Uterus (tissue), 4 donors: ENCODE results near the gene CEP164. TPM values are rescaled to one million over a fixed set of nuclear protein-coding genes. Genes with fewer than 3 reads are reported as not detected.

Experiments used
- DNase-seq, 2 donors: peaks; one replicate each; pipeline ENCODE4 v3.0.0-alpha.2; 2019 to 2020
- H3K27ac ChIP-seq, 2 donors: fragments of 200-600 bp; sonication (generic); 1 replicate in 1 of 2; 2 replicates in 1 of 2; pipeline ENCODE4 v1.5.1; 2016 to 2018
- H3K27me3 ChIP-seq, 2 donors: fragments of 200-600 bp; sonication (generic); one replicate each; pipeline ENCODE4 v1.5.1; 2018 to 2019; ENCODE audit warnings: control low read depth in 1 of 2
- H3K36me3 ChIP-seq, 2 donors: fragments of 200-600 bp; sonication (generic); one replicate each; pipeline ENCODE4 v1.5.1; 2019; ENCODE audit warnings: control low read depth in 1 of 2
- H3K4me1 ChIP-seq, 2 donors: fragments of 200-600 bp; sonication (generic); one replicate each; pipeline ENCODE4 v1.5.1; 2018 to 2019; ENCODE audit warnings: control low read depth in 1 of 2
- H3K4me3 ChIP-seq, 2 donors: fragments of 200-600 bp; sonication (generic); 1 replicate in 1 of 2; 2 replicates in 1 of 2; pipeline ENCODE4 v1.5.1; 2018 to 2019; ENCODE audit warnings: mild to moderate bottlenecking in 1 of 2
- H3K9me3 ChIP-seq, 2 donors: fragments of 200-600 bp; sonication (generic); one replicate each; pipeline ENCODE4 v1.5.1; 2019; ENCODE audit warnings: control low read depth in 1 of 2
- POLR2A ChIP-seq, 2 donors: fragments of 450-650 bp; IDR thresholded peaks; one replicate each; pipeline ENCODE4 v1.6.1; 2016; ENCODE audit warnings: antibody characterized with exemption in 2 of 2, mild to moderate bottlenecking in 1 of 2, moderate library complexity in 1 of 2
- intact Hi-C: fragments of 100-400 bp; cut with DNase I; formaldehyde crosslinking; loops from one replicate; pipeline ENCODE4 v1.15.1; 2023; ENCODE audit warnings: low total_unique reads
- total RNA-seq, 4 donors: library from RNA; depleted of rRNA in 3 of 4; stranded (reverse); fragments of >200 nt in 3 of 4; gene quantifications; one replicate each; pipeline versions ENCODE4 v1.1.0 to v1.2.4, GENCODE V29; 2014 to 2023
- TF ChIP-seq, protein P1 (sequence below), 4 experiments: fragments of 200-600 bp in 2 of 4; fragments of 450-650 bp in 2 of 4; sonication (generic) in 2 of 4; IDR thresholded peaks; one replicate each; pipeline ENCODE4 v1.5.1; 2016 to 2019; ENCODE audit warnings: antibody characterized with exemption in 4 of 4, mild to moderate bottlenecking in 2 of 4, moderate library complexity in 1 of 4
- donor health status: DM: yes; HTN: yes; CAD: no.

CEP164 gene
- total RNA-seq, 4 donors from 2014 or later = 16.4 to 64.2 (median 46.1) TPM

GRCh38 chr11:117371453-117371852 lies 43.8 kb downstream of the CEP164 start:
- Histone ChIP-seq H3K9me3 (no peaks in the 10 kb centered on the region), H3K27me3 (no peaks in the 10 kb centered on the region), H3K36me3 (no peaks in the 10 kb centered on the region), H3K4me1 (no peaks in the 10 kb centered on the region), H3K4me3 (no peak overlapping the region), H3K27ac (no peak overlapping the region)
- no peak for TF ChIP-seq POLR2A (IDR thresholded peaks at IDR 0.05)
- TF ChIP-seq, protein P1, sequence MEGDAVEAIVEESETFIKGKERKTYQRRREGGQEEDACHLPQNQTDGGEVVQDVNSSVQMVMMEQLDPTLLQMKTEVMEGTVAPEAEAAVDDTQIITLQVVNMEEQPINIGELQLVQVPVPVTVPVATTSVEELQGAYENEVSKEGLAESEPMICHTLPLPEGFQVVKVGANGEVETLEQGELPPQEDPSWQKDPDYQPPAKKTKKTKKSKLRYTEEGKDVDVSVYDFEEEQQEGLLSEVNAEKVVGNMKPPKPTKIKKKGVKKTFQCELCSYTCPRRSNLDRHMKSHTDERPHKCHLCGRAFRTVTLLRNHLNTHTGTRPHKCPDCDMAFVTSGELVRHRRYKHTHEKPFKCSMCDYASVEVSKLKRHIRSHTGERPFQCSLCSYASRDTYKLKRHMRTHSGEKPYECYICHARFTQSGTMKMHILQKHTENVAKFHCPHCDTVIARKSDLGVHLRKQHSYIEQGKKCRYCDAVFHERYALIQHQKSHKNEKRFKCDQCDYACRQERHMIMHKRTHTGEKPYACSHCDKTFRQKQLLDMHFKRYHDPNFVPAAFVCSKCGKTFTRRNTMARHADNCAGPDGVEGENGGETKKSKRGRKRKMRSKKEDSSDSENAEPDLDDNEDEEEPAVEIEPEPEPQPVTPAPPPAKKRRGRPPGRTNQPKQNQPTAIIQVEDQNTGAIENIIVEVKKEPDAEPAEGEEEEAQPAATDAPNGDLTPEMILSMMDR (IDR thresholded peaks at IDR 0.05) = no peak
- intact Hi-C loops = no loop called here
- no peak for DNase-seq

DNA sequence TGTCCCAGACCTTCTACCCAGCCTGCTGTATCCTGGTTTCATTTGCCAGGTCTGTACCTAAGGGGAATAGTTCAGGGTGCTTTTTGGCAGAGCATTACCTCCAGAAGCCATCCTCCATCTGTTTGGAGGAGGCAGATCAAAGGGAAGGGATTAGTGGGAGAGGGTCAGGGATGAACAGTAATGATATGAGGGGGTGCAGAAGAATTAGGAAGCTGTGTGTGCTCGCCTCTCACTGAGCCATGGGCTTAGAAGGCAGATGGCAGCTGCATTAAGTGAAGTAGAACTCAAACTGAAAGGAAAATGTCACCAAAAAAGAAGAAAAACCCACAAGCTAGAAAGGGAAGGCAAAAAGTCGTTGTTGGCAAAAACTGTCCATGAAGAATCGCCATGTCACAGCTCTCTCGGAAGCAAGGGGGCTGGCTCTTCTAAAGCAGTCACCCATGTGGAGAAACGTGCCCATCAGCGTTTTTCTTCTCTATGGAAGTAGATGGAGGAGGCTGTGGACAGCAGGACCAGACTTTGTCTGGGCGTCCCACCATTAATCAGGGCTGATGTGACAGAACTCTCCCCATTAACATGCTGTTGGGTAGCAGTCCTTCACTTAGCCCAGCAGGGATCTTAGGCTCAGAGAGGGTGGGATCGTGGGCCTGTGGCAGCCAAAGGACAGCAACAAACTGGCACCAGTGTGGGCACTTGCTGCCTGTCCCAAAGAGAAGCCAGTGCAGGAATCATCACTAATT lies 46.8 kb downstream of the CEP164 start:
- no peaks in the 10 kb centered on the region for H3K9me3 ChIP-seq
- H3K27me3 ChIP-seq = no peaks in the 10 kb centered on the region
- H3K36me3 ChIP-seq = no peaks in the 10 kb centered on the region
- intact Hi-C loops = no loop called here
- TF ChIP-seq, protein P1 (IDR thresholded peaks at IDR 0.05) = no peak
- TF ChIP-seq POLR2A (IDR thresholded peaks at IDR 0.05) = no peak
- no peak overlapping the region for H3K4me3 ChIP-seq
- DNase-seq = no peak
- no peak overlapping the region for H3K27ac ChIP-seq
- no peaks in the 10 kb centered on the region for H3K4me1 ChIP-seq

DNA sequence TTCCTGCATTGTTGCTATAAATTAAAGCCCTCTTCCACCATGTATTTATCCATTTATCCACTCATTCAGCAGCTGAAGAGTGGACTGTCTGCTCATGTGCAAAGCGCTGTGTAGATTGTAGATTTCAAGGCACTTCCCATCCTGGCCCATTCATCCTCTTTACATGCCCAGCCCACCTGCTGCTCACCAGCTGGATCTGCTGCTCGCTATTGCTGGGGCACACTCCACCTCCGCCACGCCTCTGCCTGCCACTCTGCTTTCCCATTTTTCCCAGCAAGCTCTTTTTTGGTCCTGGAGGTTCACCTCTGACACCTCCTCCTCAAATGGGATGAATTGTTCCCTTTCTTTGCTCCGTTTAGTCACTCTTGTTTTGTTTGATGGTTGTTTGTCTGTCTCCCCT lies 48.3 kb downstream of the CEP164 start:
- TF ChIP-seq POLR2A (IDR thresholded peaks at IDR 0.05) = no peak
- TF ChIP-seq, protein P1 (IDR thresholded peaks at IDR 0.05) = no peak
- Histone ChIP-seq H3K27ac (no peak overlapping the region), H3K4me3 (no peak overlapping the region), H3K36me3 (no peaks in the 10 kb centered on the region), H3K27me3 (no peaks in the 10 kb centered on the region), H3K9me3 (no peaks in the 10 kb centered on the region), H3K4me1 (no peaks in the 10 kb centered on the region)
- DNase-seq = no peak
- intact Hi-C loops = no loop called here

DNA sequence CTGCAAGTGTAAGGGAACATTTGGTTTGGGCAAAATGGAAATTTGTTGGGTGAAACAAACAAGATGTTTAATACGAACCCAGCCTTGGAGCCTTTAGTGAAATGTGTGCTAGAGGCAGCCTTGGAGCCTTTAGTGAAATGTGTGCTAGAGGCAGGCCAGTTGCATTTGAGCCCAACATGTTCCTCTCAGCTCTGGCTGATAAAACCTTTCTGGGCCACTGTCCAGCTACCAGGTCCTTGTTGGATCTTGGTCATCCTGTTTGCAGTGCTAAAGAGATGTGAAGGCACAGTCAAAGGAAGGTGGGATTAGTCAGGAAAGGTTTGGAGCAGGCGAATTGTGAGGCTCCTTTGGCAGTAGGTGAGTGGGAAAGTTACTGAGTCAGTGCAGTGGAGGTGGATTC lies 48.9 kb downstream of the CEP164 start:
- TF ChIP-seq, protein P1 (IDR thresholded peaks at IDR 0.05) = no peak
- TF ChIP-seq POLR2A (IDR thresholded peaks at IDR 0.05) = no peak
- no peak for DNase-seq
- H3K4me3 ChIP-seq = no peak overlapping the region
- intact Hi-C loops = no loop called here
- no peaks in the 10 kb centered on the region for H3K9me3 ChIP-seq
- H3K4me1 ChIP-seq = no peaks in the 10 kb centered on the region
- no peak overlapping the region for H3K27ac ChIP-seq
- H3K36me3 ChIP-seq = no peaks in the 10 kb centered on the region
- H3K27me3 ChIP-seq = no peaks in the 10 kb centered on the region

DNA sequence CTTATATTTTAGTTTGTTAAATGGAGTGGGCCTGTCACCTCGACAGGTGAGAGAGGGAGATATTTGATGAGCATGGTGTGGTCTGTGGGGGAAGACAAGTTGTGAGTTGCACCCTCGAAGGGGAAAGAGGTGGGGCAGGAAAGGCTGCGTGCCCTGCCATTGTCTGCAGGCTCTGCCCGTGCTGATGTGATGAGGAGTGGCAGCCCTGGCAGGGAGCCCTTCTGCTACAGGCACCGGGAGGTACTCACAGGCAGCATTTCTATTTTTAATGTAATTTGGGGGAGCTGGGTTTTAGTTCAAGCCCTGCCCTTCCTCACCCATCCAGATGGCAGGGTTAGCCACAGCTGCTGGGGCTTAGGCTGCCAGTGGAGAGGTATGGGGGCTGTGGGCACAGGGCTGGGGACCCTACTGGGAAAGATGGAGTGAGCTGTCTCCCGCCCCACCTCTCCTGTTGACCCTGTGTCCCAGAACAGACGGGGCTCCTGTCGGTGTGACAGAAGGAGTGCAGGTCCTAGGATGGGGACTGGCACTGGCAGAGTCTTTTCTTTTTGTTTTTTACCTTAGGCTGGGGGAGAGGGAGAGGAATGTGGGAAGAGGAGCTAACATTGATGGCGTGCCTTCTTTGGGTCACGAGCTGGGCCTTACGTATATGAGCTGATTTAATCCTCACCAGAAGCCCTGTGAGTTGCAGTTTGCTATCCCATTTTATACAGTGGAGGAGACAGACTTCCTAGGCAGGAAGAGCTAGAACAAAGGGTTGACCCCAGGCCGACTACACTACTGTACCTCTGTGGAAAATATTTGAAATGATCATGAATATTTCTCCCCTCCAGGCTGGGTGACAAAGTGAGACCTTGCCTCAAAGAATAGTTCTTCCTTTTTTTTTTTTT lies 51.6 kb downstream of the CEP164 start:
- Histone ChIP-seq H3K9me3 (no peaks in the 10 kb centered on the region), H3K4me3 (no peak overlapping the region), H3K36me3 (no peaks in the 10 kb centered on the region), H3K4me1 (no peaks in the 10 kb centered on the region), H3K27ac (no peak overlapping the region), H3K27me3 (no peaks in the 10 kb centered on the region)
- no peak for DNase-seq
- TF ChIP-seq, protein P1 (IDR thresholded peaks at IDR 0.05) = no peak
- no peak for TF ChIP-seq POLR2A (IDR thresholded peaks at IDR 0.05)
- intact Hi-C loops = no loop called here
